Adrenal gland (tissue), 5 donors: ENCODE results near the gene PTPA.

Experiments
- CTCF ChIP-seq, 6 experiments: fragments of 450-650 bp in 4 of 6; fragments of 200-600 bp in 2 of 6; sonication (generic) in 1 of 6; IDR thresholded peaks; 1 replicate in 5 of 6; 2 replicates in 1 of 6; pipeline versions ENCODE4 v1.5.1 to v1.8.0; 2016 to 2021; ENCODE audit warnings: antibody characterized with exemption in 6 of 6, mild to moderate bottlenecking in 2 of 6, moderate library complexity in 1 of 6
- POLR2A ChIP-seq, 2 donors: fragments of 450-650 bp; IDR thresholded peaks; one replicate each; pipeline ENCODE4 v1.6.1; 2017; ENCODE audit warnings: antibody characterized with exemption in 2 of 2, mild to moderate bottlenecking in 2 of 2, moderate library complexity in 1 of 2
- donor health status: DM: no; HTN: no; CAD: no.

- TF ChIP-seq CTCF (IDR thresholded peaks at IDR 0.05) = peak in 5 of 6 experiments; percentile 13 to 46 (median 39)
- TF ChIP-seq POLR2A (IDR thresholded peaks at IDR 0.05) = no peak
These were observed 8.2 kb upstream of the PTPA start for GRCh38 chr9:129102791-129103594.
